GM23338 (cell line): ENCODE data around the gene APAF1. TPM values are rescaled to one million over a fixed set of nuclear protein-coding genes. Genes with fewer than 3 reads are reported as not detected.

Experiments
- ATAC-seq: fragments of 200-7000 bp; cut with Tn5 transposase; 3 replicates; pipeline ENCODE4 v1.9.1; 2020
- DNase-seq: peaks from one replicate; pipeline ENCODE4 v3.0.0-alpha.2; 2015; ENCODE audit warnings: low spot score
- H2AFZ ChIP-seq: fragments of 200-600 bp; sonication (generic); 2 replicates; pipeline ENCODE4 v1.8.0; 2016; ENCODE audit warnings: antibody characterized with exemption, mild to moderate bottlenecking, moderate library complexity
- H3F3A ChIP-seq: fragments of 200-600 bp; sonication (generic); replicated peaks from 2 replicates; pipeline ENCODE4 v1.8.0; 2017; ENCODE audit warnings: antibody characterized with exemption, mixed run types, low read depth
- H3K27ac ChIP-seq: fragments of 200-600 bp; sonication (generic); 2 replicates; pipeline ENCODE4 v1.6.1; 2016; ENCODE audit warnings: low read depth
- H3K27me3 ChIP-seq: fragments of 200-600 bp; sonication (generic); 2 replicates; pipeline ENCODE4 v1.8.0; 2016; ENCODE audit warnings: mild to moderate bottlenecking, mixed run types, moderate library complexity; ENCODE audit not compliant: insufficient read depth
- H3K36me3 ChIP-seq: fragments of 200-600 bp; sonication (generic); 2 replicates; pipeline ENCODE4 v1.8.0; 2016; ENCODE audit warnings: mild to moderate bottlenecking; ENCODE audit not compliant: insufficient read depth
- H3K4me1 ChIP-seq: fragments of 200-600 bp; sonication (generic); 2 replicates; pipeline ENCODE4 v1.8.0; 2016; ENCODE audit warnings: mild to moderate bottlenecking, moderate library complexity; ENCODE audit not compliant: insufficient read depth
- H3K4me2 ChIP-seq: fragments of 200-600 bp; sonication (generic); 2 replicates; pipeline ENCODE4 v1.7.1; 2017; ENCODE audit warnings: mixed run types
- H3K4me3 ChIP-seq: fragments of 200-600 bp; sonication (generic); 2 replicates; pipeline ENCODE4 v1.6.1; 2016; ENCODE audit warnings: mixed run types
- H3K79me2 ChIP-seq: fragments of 200-600 bp; sonication (generic); replicated peaks from 2 replicates; pipeline ENCODE4 v1.8.0; 2017; ENCODE audit warnings: mild to moderate bottlenecking; ENCODE audit not compliant: insufficient read depth
- H3K9me2 ChIP-seq: fragments of 200-600 bp; sonication (generic); 2 replicates; pipeline ENCODE4 v1.8.0; 2017; ENCODE audit not compliant: insufficient read depth
- H4K20me1 ChIP-seq: fragments of 200-600 bp; sonication (generic); replicated peaks from 2 replicates; pipeline ENCODE4 v1.8.0; 2017; ENCODE audit warnings: mild to moderate bottlenecking; ENCODE audit not compliant: insufficient read depth
- H3K27ac Mint-ChIP-seq: 2 replicates; pipeline ENCODE4 v1.8.0; 2020; ENCODE audit warnings: inconsistent platforms, mild to moderate bottlenecking, moderate library complexity, mixed read lengths
- H3K27me3 Mint-ChIP-seq: 3 replicates; pipeline ENCODE4 v1.8.0; 2022; ENCODE audit warnings: low read depth, mild to moderate bottlenecking, moderate library complexity, mixed read lengths, inconsistent platforms; ENCODE audit not compliant: insufficient read depth, poor library complexity
- H3K36me3 Mint-ChIP-seq: 3 replicates; pipeline ENCODE4 v1.8.0; 2021; ENCODE audit warnings: low read depth, mild to moderate bottlenecking, inconsistent platforms, moderate library complexity, mixed read lengths
- H3K4me1 Mint-ChIP-seq: 3 replicates; pipeline ENCODE4 v1.8.0; 2020; ENCODE audit warnings: mild to moderate bottlenecking, inconsistent platforms, mixed read lengths
- H3K4me3 Mint-ChIP-seq: 3 replicates; pipeline ENCODE4 v1.8.0; 2021; ENCODE audit warnings: moderate library complexity, mild to moderate bottlenecking, inconsistent platforms, mixed read lengths
- H3K9me3 Mint-ChIP-seq: 3 replicates; pipeline ENCODE4 v1.8.0; 2020; ENCODE audit warnings: moderate library complexity, mild to moderate bottlenecking, inconsistent platforms, mixed read lengths
- CREB1 ChIP-seq: fragments of 250-450 bp; sonication (Bioruptor Pico); IDR thresholded peaks from 2 replicates; pipeline ENCODE4 v1.5.0; 2020; ENCODE audit warnings: low read depth, mild to moderate bottlenecking, moderate library complexity
- ETS1 ChIP-seq: IDR thresholded peaks from 2 replicates; pipeline ENCODE4 v1.6.1; 2016; ENCODE audit warnings: antibody characterized with exemption
- EZH2 ChIP-seq: fragments of 200-600 bp; sonication (generic); IDR thresholded peaks from one replicate; pipeline ENCODE4 v1.8.0; 2017; ENCODE audit warnings: antibody characterized with exemption, mild to moderate bottlenecking, low read depth; ENCODE audit not compliant: unreplicated experiment
- EZH2phosphoT487 ChIP-seq: fragments of 200-600 bp; sonication (generic); IDR thresholded peaks from one replicate; pipeline ENCODE4 v1.8.1; 2018; ENCODE audit warnings: antibody characterized with exemption; ENCODE audit not compliant: unreplicated experiment
- POLR2AphosphoS5 ChIP-seq: IDR thresholded peaks from 2 replicates; pipeline ENCODE4 v1.6.1; 2016; ENCODE audit warnings: antibody characterized with exemption, low read depth
- REST ChIP-seq: IDR thresholded peaks from one replicate; pipeline ENCODE4 v1.6.1; 2018; ENCODE audit warnings: antibody characterized with exemption; ENCODE audit not compliant: unreplicated experiment
- ZNF114 ChIP-seq: fragments of 250-450 bp; sonication (Bioruptor Pico); IDR thresholded peaks from 2 replicates; pipeline ENCODE4 v1.5.0; 2020; ENCODE audit warnings: mild to moderate bottlenecking, moderate library complexity
- ZNF331 ChIP-seq: fragments of 250-450 bp; sonication (Bioruptor Pico); IDR thresholded peaks from 2 replicates; pipeline ENCODE4 v1.5.0; 2020; ENCODE audit warnings: low read depth, mild to moderate bottlenecking, moderate library complexity
- ZNF462 ChIP-seq: fragments of 250-450 bp; sonication (Bioruptor Pico); IDR thresholded peaks from 2 replicates; pipeline ENCODE4 v1.5.0; 2020; ENCODE audit warnings: mild to moderate bottlenecking, moderate library complexity
- polyA plus RNA-seq: library from polyadenylated mRNA; unstranded; fragments of >200 nt; fragmentation: Nextera tagmentation; extraction: Ambion mirVana; gene quantifications from 2 replicates; pipeline ENCODE4 v1.2.1, GENCODE V29; 2016
- total RNA-seq: library from RNA; depleted of rRNA; stranded (reverse); fragments of >200 nt; shearing (Covaris generic); gene quantifications from 2 replicates; pipeline ENCODE4 v1.2.3, GENCODE V29; 2014

APAF1 gene
- total and polyA plus RNA-seq, 2 experiments from 2014 or later = 12.0 to 31.2 TPM

- TF ChIP-seq REST (no peak), ETS1 (no peak), CREB1 (CRISPR knock-in tag) (no peak), ZNF331 (CRISPR knock-in tag) (no peak)
These were observed 127.7 kb downstream of the APAF1 start (continued) for GRCh38 chr12:98772818-98773217.

- no peak for ATAC-seq
- Histone ChIP-seq H3F3A (no peaks in the 10 kb centered on the region), H3K4me3 (no peak overlapping the region), H3K27me3 (no peaks in the 10 kb centered on the region), H3K4me2 (no peak overlapping the region), H2AFZ (0 out of 2 replicates have a peak overlapping the region, but pooled peaks have one; percentile 10), H3K27ac (no peak overlapping the region), H3K9me2 (peaks cover 5% of the 10 kb centered on the region; the same call in 1 of the 2 replicates), H3K36me3 (no peaks in the 10 kb centered on the region), H3K79me2 (no peaks in the 10 kb centered on the region), H4K20me1 (no peaks in the 10 kb centered on the region), H3K4me1 (0 out of 2 replicates have a peak, but pooled peaks cover 5% of the 10 kb centered on the region)
- H3K36me3 Mint-ChIP-seq = no peaks in the 10 kb centered on the region
- DNase-seq = no peak
- peaks cover 3% of the 10 kb centered on the region; the same call in 2 of the 3 replicates for H3K4me1 Mint-ChIP-seq
- no peaks in the 10 kb centered on the region for H3K9me3 Mint-ChIP-seq
- peaks cover 3% of the 10 kb centered on the region for H3K27me3 Mint-ChIP-seq
- TF ChIP-seq CREB1 (CRISPR knock-in tag) (no peak), EZH2 (no peak), EZH2phosphoT487 (no peak), POLR2AphosphoS5 (no peak), ZNF114 (no peak)
- H3K4me3 Mint-ChIP-seq = no peak overlapping the region
- H3K27ac Mint-ChIP-seq = no peak overlapping the region
These were observed 135.2 kb downstream of the APAF1 start for GRCh38 chr12:98780261-98780660.

GRCh38 chr12:98783420-98783819 lies 138.3 kb downstream of the APAF1 start:
- no peak overlapping the region for H3K4me3 ChIP-seq
- ATAC-seq = no peak
- DNase-seq = no peak
- H3K36me3 ChIP-seq = no peaks in the 10 kb centered on the region
- H3K27me3 ChIP-seq = no peaks in the 10 kb centered on the region
- no peaks in the 10 kb centered on the region for H3K79me2 ChIP-seq
- H3K36me3 Mint-ChIP-seq = no peaks in the 10 kb centered on the region
- H3F3A ChIP-seq = no peaks in the 10 kb centered on the region
- H3K4me1 Mint-ChIP-seq = peaks cover 3% of the 10 kb centered on the region; the same call in 2 of the 3 replicates
- peaks cover 5% of the 10 kb centered on the region; the same call in 1 of the 2 replicates for H3K9me2 ChIP-seq
- peaks cover 3% of the 10 kb centered on the region for H3K27me3 Mint-ChIP-seq
- H3K4me1 ChIP-seq = 0 out of 2 replicates have a peak, but pooled peaks cover 5% of the 10 kb centered on the region
- H3K4me2 ChIP-seq = no peak overlapping the region
- no peak overlapping the region for H3K27ac ChIP-seq
- H4K20me1 ChIP-seq = no peaks in the 10 kb centered on the region
- H2AFZ ChIP-seq = no peak overlapping the region
- no peak overlapping the region for H3K27ac Mint-ChIP-seq
- no peaks in the 10 kb centered on the region for H3K9me3 Mint-ChIP-seq
- no peak overlapping the region for H3K4me3 Mint-ChIP-seq
- no peak for TF ChIP-seq ZNF462 (CRISPR knock-in tag)
